K562 (cell line): Measurements from ENCODE around the gene ANTKMT. TPM values are rescaled to one million over a fixed set of nuclear protein-coding genes. Genes with fewer than 3 reads are reported as not detected.

ENCODE experiments used
- BDP1 ChIP-seq: IDR thresholded peaks from 3 replicates; pipeline ENCODE4 v1.6.1; 2011; ENCODE audit not compliant: insufficient read length, insufficient read depth
- CCNT2 ChIP-seq: IDR thresholded peaks from 2 replicates; pipeline ENCODE4 v1.6.1; 2011; ENCODE audit warnings: borderline replicate concordance, low read depth, mild to moderate bottlenecking, moderate library complexity, mixed read lengths, low read length; ENCODE audit not compliant: insufficient read length; ENCODE audit errors: extremely low read depth
- FOXK1 ChIP-seq: sonication (generic); formaldehyde crosslinking; IDR thresholded peaks from 2 replicates; pipeline ENCODE4 v1.8.0; 2022; ENCODE audit warnings: missing genetic modification reagents, mild to moderate bottlenecking, borderline replicate concordance
- LCOR ChIP-seq: sonication (generic); formaldehyde crosslinking; IDR thresholded peaks from 2 replicates; pipeline ENCODE4 v1.8.0; 2022; ENCODE audit warnings: mild to moderate bottlenecking, missing genetic modification reagents
- MCM3 ChIP-seq: fragments of 450-650 bp; IDR thresholded peaks from 2 replicates; pipeline ENCODE4 v1.6.1; 2016
- PBX2 ChIP-seq, 2 experiments: IDR thresholded peaks in 1 of 2; conservative IDR thresholded peaks in 1 of 2; 2 replicates each; pipeline ENCODE4 v1.6.1; 2016; ENCODE audit warnings: low read depth in 2 of 2, mild to moderate bottlenecking in 1 of 2, missing compliant biosample characterization in 1 of 2, missing genetic modification characterization in 1 of 2, moderate library complexity in 1 of 2
- PRDM10 ChIP-seq: fragments of 450-650 bp; IDR thresholded peaks from 2 replicates; pipeline ENCODE4 v1.6.1; 2018; ENCODE audit not compliant: partially characterized antibody
- RCOR1 ChIP-seq, 2 experiments: IDR thresholded peaks; 2 replicates each; pipeline ENCODE4 v1.6.1; 2012; ENCODE audit warnings: low read depth in 2 of 2, low read length in 2 of 2, borderline replicate concordance in 1 of 2, improper control_type of control experiment in 1 of 2
- RNF2 ChIP-seq: sonication (generic); IDR thresholded peaks from 2 replicates; pipeline ENCODE4 v1.6.1; 2016
- SIN3A ChIP-seq, 2 experiments: fragments of 150-350 bp in 1 of 2; IDR thresholded peaks; 2 replicates each; pipeline ENCODE4 v1.6.1; 2011 to 2016; ENCODE audit warnings: borderline replicate concordance in 2 of 2, low read depth in 2 of 2, low read length in 2 of 2, mild to moderate bottlenecking in 2 of 2, moderate library complexity in 2 of 2; ENCODE audit not compliant: control insufficient read depth in 1 of 2
- SMAD1 ChIP-seq: fragments of 150-350 bp; IDR thresholded peaks from 2 replicates; pipeline ENCODE4 v1.6.1; 2014; ENCODE audit warnings: low read length, low read depth; ENCODE audit not compliant: partially characterized antibody
- SP2 ChIP-seq: IDR thresholded peaks from 2 replicates; pipeline ENCODE4 v1.6.1; 2011; ENCODE audit warnings: mild to moderate bottlenecking, low read depth, low read length, moderate library complexity; ENCODE audit not compliant: poor library complexity, severe bottlenecking; ENCODE audit errors: extremely low read depth
- THRB ChIP-seq: fragments of 450-650 bp; formaldehyde crosslinking; conservative IDR thresholded peaks from 2 replicates; pipeline ENCODE4 v1.4.0; 2022; ENCODE audit warnings: mild to moderate bottlenecking, missing genetic modification characterization
- ZKSCAN1 ChIP-seq: fragments of 150-350 bp; IDR thresholded peaks from 2 replicates; pipeline ENCODE4 v1.6.1; 2016; ENCODE audit warnings: low read depth, low read length
- ZNF12 ChIP-seq: sonication (generic); formaldehyde crosslinking; IDR thresholded peaks from 2 replicates; pipeline ENCODE4 v1.4.0; 2020; ENCODE audit warnings: mild to moderate bottlenecking, missing genetic modification reagents
- ZNF282 ChIP-seq: sonication (generic); formaldehyde crosslinking; IDR thresholded peaks from 2 replicates; pipeline ENCODE4 v1.8.1; 2023; ENCODE audit warnings: missing genetic modification reagents
- ZNF644 ChIP-seq: fragments of 200-800 bp; sonication (Bioruptor generic); IDR thresholded peaks from 2 replicates; pipeline ENCODE4 v1.6.1; 2016; ENCODE audit warnings: low read depth, missing genetic modification characterization, missing compliant biosample characterization
- polyA plus RNA-seq, 8 experiments: library from polyadenylated mRNA; depleted of rRNA in 4 of 8; stranded (reverse) in 5 of 8; unstranded in 3 of 8; fragments of >200 nt; fragmentation: Nextera tagmentation in 2 of 8; fragmentation: Illumina TruSeq in 1 of 8; extraction: Ambion mirVana in 2 of 8; extraction: Trizol in 1 of 8; gene quantifications; 2 replicates each; pipeline versions ENCODE4 v1.2.1 to v1.2.3, GENCODE V29; 2011 to 2014; ENCODE audit warnings: inconsistent platforms in 1 of 8, missing spikeins in 1 of 8
- total RNA-seq, 7 experiments: library from RNA; depleted of rRNA in 6 of 7; stranded (reverse); fragments of >200 nt in 6 of 7; fragmentation: Illumina TruSeq in 2 of 7; extraction: Trizol in 2 of 7; gene quantifications; 2 replicates each; pipeline versions ENCODE4 v1.2.1 to v1.2.3, GENCODE V29; 2011 to 2021; ENCODE audit warnings: low replicate concordance in 1 of 7

Gene ANTKMT
- total and polyA plus RNA-seq, 9 of the 15 experiments (the other 6 are each of a cell fraction or from before 2014, with no cell fraction given), result 0.58 to 217 (median 19.1) TPM

GRCh38 chr16:695355-696089, 25.4 kb upstream of the ANTKMT start (continued):
- no peak for TF ChIP-seq PRDM10
- no peak; the same call in 1 of the 2 replicates for TF ChIP-seq FOXK1
- peak in 1 of 2 experiments; percentile 28; a peak in 1 of 4 replicates for TF ChIP-seq RCOR1 (IDR thresholded peaks at IDR 0.05; ENCODE audit: borderline replicate concordance in 1 of 2, low read depth in 2 of 2, low read length in 2 of 2)
- TF ChIP-seq CCNT2, result peak; percentile 12
- no peak for TF ChIP-seq SIN3A (IDR thresholded peaks at IDR 0.05; ENCODE audit: borderline replicate concordance in 2 of 2, control insufficient read depth in 1 of 2, low read depth in 2 of 2, low read length in 2 of 2)
- TF ChIP-seq THRB (CRISPR knock-in tag), result no peak
- no peak for TF ChIP-seq BDP1
- no peak for TF ChIP-seq RNF2
- TF ChIP-seq ZNF282 (CRISPR knock-in tag), result peak; percentile 71
- TF ChIP-seq MCM3, result no peak
- TF ChIP-seq PBX2 (CRISPR knock-in tag; IDR thresholded peaks at IDR 0.05; ENCODE audit: low read depth), result no peak
- TF ChIP-seq PBX2 (tag; conservative IDR thresholded peaks at IDR 0.05; ENCODE audit: low read depth), result no peak
- 0 out of 2 replicates have a peak, but pooled peaks have one; percentile 24 for TF ChIP-seq ZKSCAN1
- TF ChIP-seq SP2, result no peak
- TF ChIP-seq LCOR, result no peak; the same call in 1 of the 2 replicates
- TF ChIP-seq ZNF644 (tag), result no peak
- no peak for TF ChIP-seq ZNF12 (CRISPR knock-in tag)
- TF ChIP-seq SMAD1, result no peak
